ENCODE measurements around the gene FYB1. TPM values are rescaled to one million over a fixed set of nuclear protein-coding genes. Genes with fewer than 3 reads are reported as not detected.
"Not testable (repeated sequence)": the region's sequence is repeated elsewhere in the genome, so short reads cannot be mapped to it uniquely, and the experiment has no call there.

The FYB1 gene
- total RNA-seq, 4 donors from 2014 or later: 1.8 to 16.5 (median 4.8) TPM

GRCh38 chr5:39186289-39186688 lies 33.1 kb downstream of the FYB1 start:
- no peak for DNase-seq
- H3K4me1 ChIP-seq: no peaks in the 10 kb centered on the region
- no peak overlapping the region for H3K4me3 ChIP-seq
- intact Hi-C loops (cut with DNase I; ENCODE audit: low total_unique reads): no loop called here
- H3K27ac ChIP-seq: no peak overlapping the region
- H3K9me3 ChIP-seq: no peaks in the 10 kb centered on the region
- H3K27me3 ChIP-seq: peaks cover 0 to 4% of the 10 kb centered on the region in 2 donors
- TF ChIP-seq CTCF (IDR thresholded peaks at IDR 0.05) (no peak), POLR2A (IDR thresholded peaks at IDR 0.05) (no peak)
- no peaks in the 10 kb centered on the region for H3K36me3 ChIP-seq

GRCh38 chr5:39185761-39186160 lies 33.6 kb downstream of the FYB1 start:
- intact Hi-C loops (cut with DNase I; ENCODE audit: low total_unique reads): no loop called here
- no peak for DNase-seq
- H3K27ac ChIP-seq: no peak overlapping the region

GRCh38 chr5:39179561-39179960 lies 39.8 kb downstream of the FYB1 start:
- H3K27ac ChIP-seq; H3K36me3 ChIP-seq; H3K4me3 ChIP-seq; H3K4me1 ChIP-seq; H3K27me3 ChIP-seq; H3K9me3 ChIP-seq; DNase-seq; intact Hi-C loops (cut with DNase I; ENCODE audit: low total_unique reads): not testable (repeated sequence)

More at GRCh38 chr5:39185761-39186160, 33.6 kb downstream of the FYB1 start:
- no peaks in the 10 kb centered on the region for H3K4me1 ChIP-seq
- no peaks in the 10 kb centered on the region for H3K36me3 ChIP-seq
- no peak overlapping the region for H3K4me3 ChIP-seq
- peaks cover 0 to 4% of the 10 kb centered on the region in 2 donors for H3K27me3 ChIP-seq
- TF ChIP-seq POLR2A (IDR thresholded peaks at IDR 0.05) (no peak), CTCF (IDR thresholded peaks at IDR 0.05) (no peak)
- H3K9me3 ChIP-seq: no peaks in the 10 kb centered on the region

GRCh38 chr5:39178861-39179260 lies 40.5 kb downstream of the FYB1 start:
- H3K4me3 ChIP-seq: no peak overlapping the region
- no peaks in the 10 kb centered on the region for H3K36me3 ChIP-seq
- H3K27ac ChIP-seq: no peak overlapping the region
- DNase-seq: no peak
- intact Hi-C loops (cut with DNase I; ENCODE audit: low total_unique reads): no loop called here
- no peaks in the 10 kb centered on the region for H3K9me3 ChIP-seq
- no peaks in the 10 kb centered on the region for H3K27me3 ChIP-seq
- H3K4me1 ChIP-seq: no peaks in the 10 kb centered on the region
- TF ChIP-seq POLR2A (IDR thresholded peaks at IDR 0.05) (no peak), CTCF (IDR thresholded peaks at IDR 0.05) (no peak)

- Histone ChIP-seq H3K27ac (no peak overlapping the region), H3K27me3 (no peaks in the 10 kb centered on the region), H3K4me3 (no peak overlapping the region), H3K9me3 (no peaks in the 10 kb centered on the region), H3K36me3 (no peaks in the 10 kb centered on the region), H3K4me1 (no peaks in the 10 kb centered on the region)
- intact Hi-C loops (cut with DNase I; ENCODE audit: low total_unique reads): no loop called here
- no peak for TF ChIP-seq CTCF (IDR thresholded peaks at IDR 0.05)
- DNase-seq: no peak
These were observed 41.2 kb downstream of the FYB1 start for GRCh38 chr5:39178171-39178570.

GRCh38 chr5:39177631-39177964 lies 41.8 kb downstream of the FYB1 start:
- Histone ChIP-seq H3K4me1 (no peaks in the 10 kb centered on the region), H3K9me3 (no peaks in the 10 kb centered on the region), H3K27me3 (no peaks in the 10 kb centered on the region), H3K36me3 (no peaks in the 10 kb centered on the region), H3K4me3 (no peak overlapping the region), H3K27ac (no peak overlapping the region)
- no peak for DNase-seq
- intact Hi-C loops (cut with DNase I; ENCODE audit: low total_unique reads): no loop called here
- TF ChIP-seq POLR2A (IDR thresholded peaks at IDR 0.05) (no peak), CTCF (IDR thresholded peaks at IDR 0.05) (no peak)
